Stimulated activated CD4-positive, alpha-beta T cell treated with anti-CD3 and anti-CD28 coated beads, Interleukin-4, amount 100 ng/mL, for 48 hours (primary cell): ENCODE data around the gene SNHG17.
"Not testable (repeated sequence)": the region's sequence is repeated elsewhere in the genome, so short reads cannot be mapped to it uniquely, and the experiment has no call there.

Source experiments
- DNase-seq, 2 donors: peaks; one replicate each; pipeline ENCODE4 v3.0.0-alpha.2; 2020; ENCODE audit warnings: low read depth in 2 of 2

SNHG17 gene

DNA sequence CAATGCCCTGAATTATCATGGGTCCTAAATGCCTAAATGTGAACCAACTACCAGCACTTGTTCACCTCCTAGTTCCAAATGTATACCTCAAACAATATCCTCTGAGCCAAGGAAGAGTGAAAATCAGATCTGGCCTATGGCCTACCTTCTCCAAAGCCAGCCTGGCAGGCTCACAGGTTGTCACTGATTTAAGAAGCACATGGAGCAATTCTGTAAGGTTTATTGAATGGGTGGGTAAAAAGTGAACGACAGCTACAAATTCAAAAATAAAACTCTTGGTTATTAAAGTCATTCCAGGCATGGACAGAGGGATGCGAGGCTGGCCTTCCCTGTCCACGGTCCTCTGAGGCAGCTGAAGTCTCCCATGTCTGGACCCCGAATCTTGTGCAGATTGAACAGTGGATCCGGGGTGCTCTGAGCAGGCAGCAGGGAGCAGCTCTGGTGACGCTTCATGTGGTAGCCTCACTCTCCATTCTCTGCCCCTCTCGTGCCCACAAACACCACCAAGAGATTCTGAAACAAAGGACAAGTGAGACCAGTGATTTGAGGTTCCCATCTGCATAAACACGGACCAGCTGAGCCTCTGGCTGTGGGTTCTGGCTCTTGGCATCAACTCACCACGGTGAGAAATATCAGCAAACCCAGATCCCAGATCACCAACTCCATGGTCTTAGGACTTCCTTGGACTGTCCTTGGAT, 14.6 kb downstream of the SNHG17 start:
- DNase-seq: no peak

DNA sequence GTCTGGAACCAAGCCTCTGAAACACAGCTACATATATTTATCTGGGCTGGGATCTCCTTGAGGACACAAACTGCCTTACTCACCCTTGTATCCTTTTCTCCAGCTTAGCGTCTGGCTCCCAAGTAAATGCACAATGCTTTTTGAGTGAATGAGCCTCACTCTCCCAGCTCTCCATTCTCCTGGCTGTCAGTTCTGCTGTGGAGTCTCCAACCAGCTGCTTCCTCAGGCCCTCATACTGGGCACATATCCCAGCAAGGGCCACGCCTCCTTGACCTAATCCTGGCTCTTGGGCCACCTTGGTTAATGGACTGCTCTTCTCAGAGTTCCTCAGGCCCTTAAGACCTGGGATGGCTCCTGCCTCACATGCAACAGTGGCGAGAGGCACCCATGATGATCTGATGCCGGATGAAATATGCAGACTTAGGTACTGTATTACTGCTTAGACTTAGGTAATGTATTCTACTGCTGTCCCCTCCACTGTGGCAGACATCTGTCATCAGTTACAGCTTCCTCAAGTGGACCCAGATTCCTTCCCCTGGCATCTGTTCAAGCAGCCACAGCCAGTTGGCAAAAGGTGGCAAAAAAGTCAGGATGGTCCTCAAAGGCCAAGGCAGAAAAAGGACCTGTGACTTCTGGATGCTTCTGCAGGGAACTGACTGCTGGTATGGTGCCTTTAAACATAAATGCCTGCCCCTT, 16.5 kb downstream of the SNHG17 start:
- no peak for DNase-seq

DNA sequence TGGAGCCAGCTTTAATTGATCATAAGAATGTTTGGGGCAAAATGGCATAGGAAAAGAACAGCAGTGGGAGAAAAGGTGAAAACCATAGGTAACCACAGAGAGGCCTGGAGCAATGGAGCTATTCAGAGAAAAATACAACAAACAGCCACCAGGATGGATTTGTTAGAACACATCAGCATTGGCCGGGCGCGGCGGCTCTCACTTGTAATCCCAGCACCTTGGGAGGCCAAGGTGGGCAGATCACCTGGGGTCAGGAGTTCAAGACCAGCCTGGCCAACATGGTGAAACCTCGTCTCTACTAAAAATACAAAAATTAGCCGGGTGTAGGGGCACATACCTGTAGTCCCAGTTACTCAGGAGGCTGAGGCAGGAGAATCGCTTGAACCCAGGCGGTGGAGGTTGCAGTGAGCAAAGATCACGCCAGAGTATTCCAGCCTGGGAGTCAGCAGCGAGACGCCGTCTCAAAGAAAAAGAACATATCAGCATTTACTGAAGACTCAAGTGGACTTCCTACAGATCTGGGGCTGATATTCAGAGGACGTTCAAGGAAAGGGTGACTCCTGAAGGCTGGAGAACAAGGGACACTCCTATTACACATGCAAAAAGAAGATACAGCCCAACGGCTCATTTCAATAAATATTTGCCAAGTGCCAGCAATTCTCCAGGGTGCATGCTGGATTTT, 20.2 kb downstream of the SNHG17 start:
- no peak for DNase-seq

DNA sequence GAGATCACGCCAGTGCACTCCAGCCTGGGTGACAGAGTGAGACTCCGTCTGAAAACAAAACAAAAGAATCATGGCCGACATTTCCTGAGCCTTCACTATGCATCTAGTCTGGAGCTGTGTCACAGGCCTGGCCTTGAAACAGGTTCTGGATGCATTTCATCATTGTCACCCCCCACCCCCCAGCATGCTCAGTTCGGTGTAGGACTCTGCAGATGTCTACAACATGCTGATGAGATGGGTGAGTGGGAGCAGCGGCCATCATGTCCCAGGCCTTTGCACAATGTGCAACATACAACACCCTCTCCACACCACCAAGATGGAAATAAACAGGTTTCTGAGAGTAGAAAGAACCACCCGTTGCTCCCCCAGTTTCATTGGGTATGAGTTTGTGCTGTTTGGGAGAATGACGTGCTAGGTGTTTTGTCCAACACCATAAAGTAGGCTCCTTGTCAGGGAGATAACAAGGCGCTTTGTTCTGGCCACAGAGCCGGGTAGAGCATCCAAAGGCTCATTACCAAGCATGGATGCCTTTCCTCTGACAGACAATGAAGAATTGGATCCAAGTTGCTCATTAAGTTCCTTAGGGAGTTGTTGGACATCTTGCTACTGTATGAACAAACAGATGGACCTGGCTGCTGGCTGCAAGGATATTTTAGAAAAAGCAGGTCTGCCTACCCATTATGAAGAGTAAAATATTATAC, 22.1 kb downstream of the SNHG17 start:
- no peak for DNase-seq

DNA sequence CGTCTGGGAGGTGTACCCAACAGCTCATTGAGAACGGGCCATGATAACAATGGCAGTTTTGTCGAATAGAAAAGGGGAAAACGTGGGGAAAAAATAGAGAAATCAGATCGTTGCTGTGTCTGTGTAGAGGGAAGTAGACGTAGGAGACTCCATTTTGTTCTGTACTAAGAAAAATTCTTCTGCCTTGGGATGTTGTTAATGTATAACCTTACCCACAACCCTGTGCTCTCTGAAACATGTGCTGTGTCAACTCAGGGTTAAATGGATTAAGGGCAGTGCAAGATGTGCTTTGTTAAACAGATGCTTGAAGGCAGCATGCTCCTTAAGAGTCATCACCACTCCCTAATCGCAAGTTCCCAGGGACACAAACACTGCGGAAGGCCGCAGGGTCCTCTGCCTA, 27.3 kb downstream of the SNHG17 start:
- DNase-seq: not testable (repeated sequence)

DNA sequence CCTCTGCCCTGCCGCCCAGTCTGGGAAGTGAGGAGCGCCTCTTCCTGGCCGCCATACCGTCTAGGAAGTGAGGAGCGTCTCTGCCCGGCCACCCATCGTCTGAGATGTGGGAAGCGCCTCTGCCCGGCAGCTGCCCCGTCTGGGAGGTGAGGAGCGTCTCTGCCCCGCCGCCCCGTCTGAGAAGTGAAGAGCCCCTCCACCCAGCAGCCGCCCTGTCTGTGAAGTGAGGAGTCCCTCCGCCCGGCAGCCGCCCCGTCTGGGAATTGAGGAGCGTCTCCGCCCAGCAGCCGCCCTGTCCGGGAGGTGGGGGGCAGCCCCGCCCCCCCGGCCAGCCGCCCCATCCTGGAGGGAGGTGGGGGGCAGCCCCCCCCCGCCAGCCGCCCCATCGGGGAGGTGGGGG, 27.8 kb downstream of the SNHG17 start:
- DNase-seq: no peak

DNA sequence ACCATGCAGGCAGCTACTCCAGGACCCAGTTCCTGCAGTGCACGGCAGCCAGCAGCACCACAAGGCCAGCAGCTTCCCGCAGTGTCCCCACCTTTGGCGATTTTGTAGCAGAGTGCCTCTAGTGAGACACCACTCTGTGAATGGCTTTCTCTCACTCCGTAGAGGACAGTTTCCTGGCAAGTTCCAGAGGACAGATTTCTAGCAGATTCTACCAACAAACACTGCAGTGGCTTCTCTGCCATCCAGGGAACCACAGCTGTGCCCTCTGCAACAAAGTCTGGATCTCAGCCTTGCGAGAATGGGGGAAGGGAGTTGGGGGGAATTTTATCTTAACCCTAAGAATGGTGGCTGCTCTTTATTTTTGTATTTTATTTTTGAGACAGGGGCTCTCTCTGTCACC, 28.7 kb downstream of the SNHG17 start:
- DNase-seq: no peak

DNA sequence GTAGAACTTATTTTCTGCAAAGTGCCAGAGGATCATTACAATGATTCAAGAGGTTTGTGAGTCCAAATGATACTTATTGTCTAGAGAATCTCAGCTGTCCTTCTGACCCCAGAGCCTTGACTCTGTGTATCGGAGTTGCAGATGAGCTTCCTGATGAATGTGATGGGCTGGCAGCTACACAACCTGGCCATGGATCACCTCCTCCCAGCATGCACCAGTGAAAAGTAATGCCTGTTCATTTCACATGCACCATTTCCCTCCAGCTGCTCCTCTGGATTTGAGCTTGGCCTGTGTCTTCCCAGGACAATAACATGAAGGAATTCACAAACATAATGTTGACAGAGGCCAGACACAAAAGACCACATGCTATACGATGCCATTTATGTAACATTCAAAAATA, 30.0 kb downstream of the SNHG17 start:
- no peak for DNase-seq

DNA sequence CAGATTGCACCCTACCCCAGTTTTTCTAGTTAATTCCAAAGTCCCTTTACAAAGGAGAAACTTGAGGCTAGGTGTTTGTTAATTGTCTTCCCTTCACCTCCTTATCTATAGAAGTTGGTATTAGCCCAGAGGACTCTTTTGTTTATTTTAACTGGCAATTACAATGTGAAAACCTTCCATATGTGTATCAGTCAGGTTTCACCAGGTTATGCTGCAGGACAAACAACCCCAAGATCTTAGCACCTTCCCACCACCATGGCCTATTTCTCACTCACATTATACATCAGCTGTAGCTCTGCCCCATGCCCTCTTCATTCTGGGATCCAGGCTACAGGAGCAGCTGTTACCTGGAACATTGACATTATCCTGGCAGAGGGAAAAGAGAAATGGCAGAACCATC, 31.1 kb downstream of the SNHG17 start:
- no peak for DNase-seq

DNA sequence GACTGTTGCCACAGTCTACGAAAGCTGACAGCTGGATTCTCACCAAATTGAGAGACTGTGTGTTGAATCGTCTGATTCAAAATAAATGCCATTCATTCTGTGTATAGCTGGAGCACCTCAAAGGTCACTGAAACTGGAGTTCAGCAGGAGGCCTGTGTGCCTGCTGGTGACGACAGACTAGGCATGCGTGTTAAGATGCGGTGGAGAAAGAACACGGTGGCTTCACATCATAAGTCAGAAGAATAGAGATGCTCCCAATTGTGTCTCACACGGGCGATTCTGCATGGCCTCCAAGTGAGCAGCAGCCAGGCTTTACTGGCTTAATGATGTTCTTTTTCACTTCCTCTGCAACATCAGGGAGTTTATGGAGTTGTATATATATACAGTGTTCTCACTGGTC, 32.3 kb downstream of the SNHG17 start:
- DNase-seq: no peak

DNA sequence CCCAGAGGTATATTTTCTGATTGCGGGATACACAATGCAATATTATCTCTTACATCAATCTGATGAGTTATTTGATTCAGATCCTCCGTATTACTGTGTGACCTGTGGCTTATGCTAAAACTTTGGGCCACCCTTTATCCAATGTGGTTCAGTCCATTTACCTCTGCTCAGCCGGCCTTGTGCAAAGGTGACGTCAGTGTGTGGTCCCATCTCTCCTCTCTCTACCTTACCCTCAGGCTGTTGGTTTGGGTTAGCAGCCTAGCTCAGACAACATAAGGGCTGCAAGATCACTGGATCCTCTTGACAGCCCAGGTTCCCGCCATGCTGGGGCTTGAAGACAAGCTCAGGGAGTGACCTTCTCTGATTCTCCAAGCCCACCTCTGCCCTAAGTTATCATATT, 33.0 kb downstream of the SNHG17 start:
- DNase-seq: no peak

DNA sequence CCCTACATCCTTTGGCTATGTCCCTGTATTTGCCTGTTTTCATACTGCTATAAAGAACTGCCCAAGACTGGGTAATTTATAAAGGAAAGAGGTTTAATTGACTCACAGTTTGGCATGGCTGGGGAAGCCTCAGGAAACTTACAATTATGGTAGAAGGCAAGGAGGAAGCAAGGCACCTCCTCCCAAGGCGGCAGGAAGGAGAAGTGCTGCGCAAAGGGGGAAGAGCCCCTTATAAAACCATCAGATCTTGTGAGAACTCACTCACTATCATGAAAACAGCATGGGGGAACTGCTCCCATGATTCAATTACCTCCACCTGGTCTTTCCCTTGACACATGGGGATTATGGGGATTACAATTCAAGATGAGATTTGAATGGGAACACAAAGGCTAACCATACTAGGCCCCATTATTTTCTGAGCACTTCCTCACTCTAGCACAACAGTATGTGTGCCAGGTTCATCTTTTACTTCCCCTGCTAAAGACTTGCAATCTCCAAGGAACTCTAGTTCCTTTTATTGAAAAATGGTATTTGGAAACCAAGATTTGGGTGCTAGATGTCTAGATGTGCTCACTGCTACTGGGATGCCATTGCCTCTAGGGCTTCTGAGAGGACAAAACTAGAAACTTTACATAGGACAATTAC, 39.3 kb downstream of the SNHG17 start:
- DNase-seq: not testable (repeated sequence)

DNA sequence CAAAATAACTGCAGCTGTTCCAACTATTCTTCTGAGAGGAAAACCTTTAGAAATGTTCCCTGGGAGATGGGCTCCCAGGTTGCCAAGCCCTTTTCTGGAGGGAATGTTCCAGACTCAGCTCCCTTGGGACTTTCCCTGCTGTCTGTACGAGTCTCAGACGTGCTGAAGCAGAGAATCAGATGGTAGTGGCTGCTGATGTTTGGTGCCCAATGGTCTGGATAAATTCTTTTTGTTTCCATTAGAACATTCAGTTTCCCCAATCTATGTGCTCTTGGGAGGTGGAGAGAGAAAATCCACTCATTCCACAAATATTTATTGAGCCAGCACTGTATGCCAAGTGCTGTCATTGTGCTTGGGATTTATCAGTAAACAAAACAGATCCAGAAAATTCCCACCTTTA, 40.0 kb downstream of the SNHG17 start:
- DNase-seq: no peak

DNA sequence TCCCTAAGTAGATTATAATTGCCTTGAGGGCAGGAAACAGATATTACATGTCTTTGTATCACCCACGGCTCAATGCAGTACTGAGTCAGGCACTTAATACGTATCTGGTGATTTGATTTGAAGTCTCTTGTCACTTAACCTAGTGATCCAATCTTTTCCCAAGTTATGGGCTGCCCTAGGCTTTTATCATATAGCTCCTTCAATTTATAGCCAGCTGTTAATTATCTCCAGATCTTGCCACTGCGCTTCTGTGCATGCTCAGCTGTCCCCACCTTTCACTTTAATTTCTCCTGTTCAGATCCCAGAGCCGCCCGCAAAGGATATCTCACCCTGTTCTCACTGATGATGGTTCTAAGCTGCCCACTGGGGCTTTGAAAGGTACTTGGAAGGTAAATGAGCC, 41.9 kb downstream of the SNHG17 start:
- DNase-seq: no peak

DNA sequence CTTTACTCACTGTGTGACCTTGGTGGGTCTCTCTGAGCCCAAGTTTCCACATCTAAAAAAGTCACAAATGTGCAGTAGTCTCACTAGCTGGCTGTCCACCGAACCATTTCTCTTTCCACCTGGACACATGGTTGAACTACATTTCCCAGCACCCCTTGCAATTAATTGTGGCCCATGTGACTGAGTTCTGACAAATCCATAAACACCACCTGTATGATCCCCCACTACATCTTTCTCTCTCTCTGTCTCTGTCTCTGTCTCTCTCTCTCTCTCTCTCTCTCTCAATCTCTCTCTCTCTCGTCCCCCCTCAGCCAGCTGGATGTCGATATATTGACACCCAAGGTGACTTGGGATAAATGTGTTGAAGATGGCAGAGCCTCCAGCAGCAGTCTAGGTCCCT, 42.8 kb downstream of the SNHG17 start:
- no peak for DNase-seq

DNA sequence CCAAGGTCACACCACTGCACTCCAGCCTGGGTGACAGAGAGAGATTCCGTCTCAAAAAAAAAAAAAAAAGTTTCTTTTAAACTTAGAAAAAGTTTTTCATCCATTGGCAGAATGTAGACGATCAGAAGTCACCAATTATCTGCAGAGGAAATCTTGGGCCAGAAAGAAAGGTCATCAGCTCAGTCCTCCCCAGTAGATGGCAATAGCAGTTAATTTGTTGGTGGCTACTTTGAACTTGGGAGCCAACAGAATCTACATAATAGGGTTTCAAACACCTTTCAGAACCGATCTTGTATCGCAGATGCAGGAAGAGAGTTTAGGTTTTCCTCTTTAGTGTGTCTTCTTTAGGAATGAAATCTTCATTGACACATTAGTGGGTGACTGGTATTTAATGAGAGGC, 47.2 kb downstream of the SNHG17 start:
- no peak for DNase-seq

DNA sequence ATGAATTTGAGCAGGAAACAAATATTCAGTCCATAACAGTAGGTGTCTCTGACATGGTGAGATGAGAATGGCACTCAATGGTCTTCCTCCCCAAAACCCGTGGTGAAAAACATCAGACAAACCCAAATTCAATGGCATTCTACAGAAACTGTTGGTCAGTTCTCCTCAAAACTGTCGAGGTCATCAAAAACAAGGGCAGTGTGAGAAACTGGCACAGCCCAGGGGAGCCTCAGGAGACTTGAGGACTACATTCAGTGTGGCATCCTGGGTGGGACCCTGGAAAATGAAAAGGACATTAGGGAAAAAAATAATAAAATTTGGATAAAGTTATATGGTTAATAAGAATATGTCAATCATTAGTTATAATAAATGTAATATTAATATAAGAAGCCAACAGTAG, 48.3 kb downstream of the SNHG17 start:
- DNase-seq: no peak

DNA sequence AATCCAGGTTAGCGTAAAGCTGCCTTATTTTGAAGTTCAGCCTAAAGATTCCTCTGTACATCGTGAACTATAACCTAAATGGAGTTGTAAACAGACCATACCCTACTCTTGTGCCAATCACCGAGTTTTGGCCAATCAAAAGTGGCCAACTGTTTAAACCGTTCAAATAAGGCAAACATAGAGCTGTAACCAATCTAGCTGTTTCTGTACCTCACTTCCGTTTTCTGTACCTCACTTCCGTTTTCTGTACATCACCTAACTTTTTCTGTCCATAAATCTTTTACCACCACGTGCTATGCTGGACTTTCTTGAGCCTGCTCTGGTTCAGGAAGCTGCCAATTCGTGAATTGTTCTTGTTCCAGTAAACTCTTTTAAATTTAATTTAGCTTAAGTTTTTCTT, 49.1 kb downstream of the SNHG17 start:
- no peak for DNase-seq

DNA sequence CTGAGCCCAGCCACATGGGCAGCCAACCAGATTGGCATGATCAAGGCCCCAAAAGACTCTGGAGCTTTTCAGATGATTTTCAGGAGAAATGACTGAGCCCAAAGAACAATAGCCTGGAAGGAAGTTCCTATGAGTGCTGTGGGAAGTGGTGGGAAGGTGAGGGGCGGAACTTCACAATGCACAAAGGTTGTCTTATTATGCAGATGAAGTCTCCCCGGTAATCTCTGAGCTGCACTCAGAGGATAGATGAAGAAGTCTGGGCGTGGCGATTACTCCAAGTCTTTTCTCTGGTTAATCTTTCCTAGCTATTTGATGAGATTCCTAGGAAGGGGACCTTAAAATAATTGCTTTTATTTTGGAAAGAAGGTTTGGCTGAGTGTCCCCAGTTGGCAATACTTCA, 52.0 kb downstream of the SNHG17 start:
- no peak for DNase-seq

DNA sequence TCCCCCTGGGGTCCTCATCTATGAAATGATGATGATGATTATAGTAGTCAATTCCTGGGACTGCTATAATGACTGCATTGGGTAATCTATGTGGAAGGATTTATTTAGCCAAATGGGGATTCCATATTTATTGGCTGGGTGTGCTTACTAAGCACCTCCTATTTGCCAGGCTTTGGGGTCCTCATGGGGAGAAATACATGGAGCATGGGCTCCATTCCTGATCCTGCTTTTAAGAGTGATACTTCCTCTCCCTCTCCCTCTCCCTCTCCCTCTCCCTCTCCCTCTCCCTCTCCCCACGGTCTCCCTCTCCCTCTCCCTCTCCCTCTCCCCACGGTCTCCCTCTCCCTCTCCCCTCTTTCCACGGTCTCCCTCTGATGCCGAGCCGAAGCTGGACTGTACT, 57.3 kb downstream of the SNHG17 start:
- not testable (repeated sequence) for DNase-seq

DNA sequence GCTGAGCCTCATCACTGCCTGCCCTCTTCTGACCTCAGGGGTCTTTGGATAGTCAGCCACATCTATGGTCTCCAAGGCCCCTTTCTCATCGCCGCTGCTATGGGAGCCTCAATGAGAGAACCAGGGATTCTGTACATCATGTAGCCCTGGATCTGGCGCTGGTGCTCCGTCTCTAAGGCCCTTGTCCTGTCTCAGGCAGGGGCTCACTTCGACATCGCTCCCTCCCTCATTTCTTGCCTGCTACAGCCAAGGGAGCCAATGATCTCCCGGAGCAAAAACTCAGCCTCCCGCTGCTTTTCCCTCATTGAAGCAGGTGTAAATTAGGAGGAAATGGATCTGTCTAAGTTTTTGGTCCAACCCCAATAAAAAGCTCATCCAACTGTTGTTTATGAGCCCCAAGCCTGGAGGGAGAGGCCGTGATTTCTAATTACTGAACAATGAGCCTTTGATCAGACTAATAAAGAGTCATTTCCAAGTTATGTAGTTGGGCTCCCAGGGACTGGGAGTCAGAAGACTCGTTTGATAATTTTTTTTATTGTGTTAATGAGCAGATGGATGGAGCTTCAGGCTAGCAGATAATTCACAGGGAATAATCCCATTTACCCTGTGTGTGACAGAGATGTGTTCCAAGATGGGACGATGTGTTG, 58.0 kb downstream of the SNHG17 start:
- no peak for DNase-seq

DNA sequence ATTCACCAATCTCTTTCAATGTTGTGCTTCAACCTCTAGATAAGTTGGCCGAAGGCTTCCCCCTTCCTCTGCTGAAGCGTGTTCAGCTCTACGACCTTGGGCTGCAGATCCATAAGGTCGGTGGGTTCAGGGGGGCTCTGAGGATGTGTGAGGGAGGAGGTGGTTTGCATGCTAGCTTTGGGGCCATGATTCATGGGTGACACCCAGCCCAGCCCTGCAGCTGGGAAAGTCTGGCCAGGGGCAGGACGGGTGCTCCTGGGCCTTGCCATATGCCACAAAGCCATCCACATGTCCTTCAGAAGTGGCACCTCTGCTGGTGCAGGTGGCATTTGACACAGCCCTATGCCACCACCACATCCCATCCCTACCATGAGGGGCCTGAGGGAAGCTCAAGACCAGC, 61.2 kb downstream of the SNHG17 start:
- no peak for DNase-seq
